ENCODE measurements around the gene NT5E.
"Not testable (repeated sequence)": the region's sequence is repeated elsewhere in the genome, so short reads cannot be mapped to it uniquely, and the experiment has no call there.

Gene NT5E

GRCh38 chr6:85494547-85495536 is 45.0 kb downstream of the NT5E start:
- DNase-seq: no peak

DNA sequence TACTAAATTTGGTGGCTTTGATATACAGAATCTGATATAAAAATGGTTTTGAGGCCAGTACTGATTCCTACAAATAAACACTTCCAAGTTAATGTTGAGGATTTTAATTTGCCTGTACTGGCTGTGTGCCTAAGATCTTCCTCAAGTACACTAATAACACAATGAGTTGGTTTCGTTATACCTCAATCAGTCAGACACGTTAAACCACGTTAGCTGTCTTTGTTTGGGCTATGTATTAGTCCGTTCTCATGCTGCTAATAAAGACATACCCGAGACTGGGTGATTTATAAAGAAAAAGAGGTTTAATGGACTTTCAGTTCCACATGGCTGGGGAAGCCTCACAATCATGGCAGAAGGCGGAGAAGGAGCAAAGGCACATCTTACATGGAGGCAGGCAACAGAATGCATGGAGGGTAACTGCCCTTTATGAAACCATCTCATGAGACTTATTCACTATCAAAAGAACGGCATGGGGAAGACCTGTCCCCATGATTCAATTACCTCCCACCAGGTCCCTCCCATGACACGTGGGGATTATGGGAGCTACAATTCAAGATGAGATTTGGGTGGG is 46.2 kb downstream of the NT5E start:
- no peak for DNase-seq

DNA sequence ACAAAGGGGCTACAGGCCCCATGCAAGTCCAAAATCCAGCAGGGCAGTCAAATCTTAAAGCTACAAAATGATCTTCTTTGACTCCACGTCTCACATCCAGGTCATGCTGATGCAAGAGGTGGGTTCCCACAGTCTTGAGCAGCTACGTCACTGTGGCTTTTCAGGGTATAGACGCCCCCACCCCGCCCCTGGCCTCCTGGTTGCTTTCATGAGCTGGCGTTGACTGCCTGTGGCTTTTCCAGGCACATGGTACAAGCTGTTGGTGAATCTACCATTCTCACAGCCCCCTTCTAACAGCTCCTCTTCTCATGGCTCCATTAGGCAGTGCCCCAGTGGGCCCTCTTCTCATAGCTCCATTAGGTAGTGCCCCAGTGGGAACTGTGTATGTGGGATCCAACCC is 47.0 kb downstream of the NT5E start:
- no peak for DNase-seq

GRCh38 chr6:85498596-85499258 is 48.8 kb downstream of the NT5E start:
- no peak for DNase-seq

DNA sequence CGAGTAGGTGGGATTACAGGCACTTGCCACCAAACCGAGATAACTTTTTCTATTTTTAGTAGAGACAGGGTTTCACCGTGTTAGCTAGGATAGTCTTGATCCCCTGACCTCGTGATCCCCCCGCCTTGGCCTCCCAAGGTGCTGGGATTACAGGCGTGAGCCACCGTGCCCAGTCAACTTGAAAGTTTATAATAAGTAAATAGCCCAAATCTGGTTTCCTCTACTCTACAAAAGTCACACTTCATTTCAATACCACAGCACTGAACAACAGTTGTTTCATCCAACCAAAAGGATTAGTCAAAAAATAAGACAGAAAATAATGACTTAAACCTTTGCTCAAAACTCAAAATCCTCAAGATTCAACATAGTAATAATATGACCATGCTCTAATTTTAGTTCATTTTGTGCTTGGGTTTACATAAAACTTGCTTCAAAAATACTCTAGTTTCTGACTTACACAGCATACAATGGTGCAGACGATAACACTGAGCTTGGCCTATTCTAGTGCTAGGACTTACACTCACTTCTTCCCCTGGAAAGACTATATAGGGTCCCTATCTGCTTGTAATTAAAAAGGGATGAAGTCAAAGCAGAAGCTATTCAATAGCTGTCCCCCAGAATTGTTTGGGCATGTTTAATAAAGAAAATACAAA is 56.7 kb downstream of the NT5E start:
- DNase-seq: peak in 1 of 5 donors; percentile 33

DNA sequence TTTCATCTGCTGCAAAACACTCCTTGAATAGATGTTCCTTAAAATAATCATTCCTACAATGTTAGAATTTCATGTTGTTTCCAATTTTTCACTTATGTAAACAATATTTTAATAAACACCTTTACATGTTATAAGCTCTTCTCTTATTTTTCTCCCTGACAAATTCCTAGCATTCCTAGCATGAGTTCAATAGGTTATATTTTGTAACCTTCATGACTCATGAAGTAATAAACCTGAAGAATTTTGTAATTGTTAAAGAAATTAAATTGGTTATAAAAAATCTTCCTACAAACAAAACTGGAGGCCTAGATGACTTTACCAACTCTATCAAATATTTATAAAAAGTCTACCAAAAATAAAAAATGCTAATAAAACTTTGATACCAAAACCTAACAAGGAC is 66.3 kb downstream of the NT5E start:
- no peak for DNase-seq

DNA sequence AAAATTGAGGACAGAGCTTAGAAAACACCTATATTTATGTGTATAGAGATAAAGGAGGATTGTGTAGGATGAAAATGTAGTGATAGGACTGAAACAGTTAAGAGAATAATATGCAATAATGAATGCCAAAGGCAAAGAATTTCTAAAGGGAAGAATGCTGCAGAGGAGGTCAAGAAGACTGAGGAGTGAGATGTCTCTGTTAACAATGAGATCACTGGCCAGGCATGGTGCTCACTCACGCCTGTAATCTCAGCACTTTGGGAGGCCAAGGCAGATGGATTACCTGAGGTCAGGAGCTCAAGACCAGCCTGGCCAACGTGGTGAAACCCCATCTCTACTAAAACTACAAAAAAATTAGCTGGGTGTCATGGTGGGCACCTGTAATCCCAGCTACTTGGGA is 74.4 kb downstream of the NT5E start:
- not testable (repeated sequence) for DNase-seq

DNA sequence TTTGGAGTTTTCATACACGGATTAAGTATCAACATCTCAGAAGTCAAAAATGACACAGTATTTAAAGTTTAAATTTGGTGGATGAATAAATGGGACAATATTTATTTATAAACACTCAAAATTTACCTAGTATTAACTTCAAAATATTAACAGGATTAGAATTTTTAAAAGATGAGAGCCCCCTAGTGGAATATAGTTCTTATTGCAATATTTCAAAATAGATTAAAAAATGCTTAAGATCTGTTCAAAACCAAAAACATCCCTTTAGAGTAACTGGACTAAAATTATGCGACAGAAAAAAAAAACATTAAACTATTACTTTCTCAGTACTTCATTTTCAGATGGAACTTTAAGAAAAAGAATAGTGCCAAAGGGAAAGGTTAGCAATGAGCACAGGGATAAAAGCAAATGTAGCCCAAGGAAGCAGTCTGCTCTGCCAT is 87.2 kb downstream of the NT5E start:
- no peak for DNase-seq

DNA sequence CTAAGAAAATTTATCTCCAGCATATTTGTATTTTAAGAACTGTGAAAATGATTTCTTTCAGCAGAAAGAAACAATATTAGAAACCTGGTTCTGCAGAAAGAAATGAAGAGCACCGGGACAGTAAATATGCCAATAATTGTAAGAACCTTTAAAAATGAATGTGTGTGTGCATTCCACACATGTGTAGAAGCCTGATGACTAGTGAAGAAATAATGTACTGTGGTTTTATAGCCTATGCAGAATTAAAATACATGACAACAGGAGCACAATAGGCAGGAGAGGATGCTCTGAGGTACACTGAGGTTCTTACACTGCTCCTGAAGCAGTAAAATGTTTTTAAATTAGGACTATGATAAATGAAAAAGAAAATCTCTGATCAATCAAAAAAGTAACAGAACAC is 94.9 kb downstream of the NT5E start:
- DNase-seq: no peak
